ENCODE measurements around the gene MPZL2. TPM values are rescaled to one million over a fixed set of nuclear protein-coding genes. Genes with fewer than 3 reads are reported as not detected.

The MPZL2 gene
- total RNA-seq, 1 experiment from 2014 or later, result 13.6 TPM

GRCh38 chr11:118219732-118220131 lies 44.4 kb downstream of the MPZL2 start:
- no peak for DNase-seq (ENCODE audit: low read depth)

GRCh38 chr11:118219244-118219643 lies 44.9 kb downstream of the MPZL2 start:
- DNase-seq (ENCODE audit: low read depth), result no peak

- no peak for DNase-seq (ENCODE audit: low read depth)
Observed at GRCh38 chr11:118217575-118217974, 46.5 kb downstream of the MPZL2 start.

- DNase-seq (ENCODE audit: low read depth), result peak; percentile 30
Observed at GRCh38 chr11:118216621-118217481, 47.2 kb downstream of the MPZL2 start.

GRCh38 chr11:118215765-118216164 lies 48.3 kb downstream of the MPZL2 start:
- DNase-seq (ENCODE audit: low read depth), result no peak

GRCh38 chr11:118215262-118215661 lies 48.8 kb downstream of the MPZL2 start:
- DNase-seq (ENCODE audit: low read depth), result no peak

- no peak for DNase-seq (ENCODE audit: low read depth)
Observed at GRCh38 chr11:118214210-118214914, 49.7 kb downstream of the MPZL2 start.

GRCh38 chr11:118213781-118214180 lies 50.3 kb downstream of the MPZL2 start:
- no peak for DNase-seq (ENCODE audit: low read depth)

GRCh38 chr11:118213201-118213600 lies 50.9 kb downstream of the MPZL2 start:
- DNase-seq (ENCODE audit: low read depth), result no peak

GRCh38 chr11:118212781-118213191 lies 51.3 kb downstream of the MPZL2 start:
- no peak for DNase-seq (ENCODE audit: low read depth)

GRCh38 chr11:118212131-118212725 lies 51.9 kb downstream of the MPZL2 start:
- DNase-seq (ENCODE audit: low read depth), result no peak

GRCh38 chr11:118211006-118211405 lies 53.1 kb downstream of the MPZL2 start:
- peak; percentile 52 for DNase-seq (ENCODE audit: low read depth)

- no peak for DNase-seq (ENCODE audit: low read depth)
Observed at GRCh38 chr11:118210323-118210722, 53.8 kb downstream of the MPZL2 start.

- DNase-seq (ENCODE audit: low read depth), result no peak
Observed at GRCh38 chr11:118209033-118209432, 55.1 kb downstream of the MPZL2 start.

- no peak for DNase-seq (ENCODE audit: low read depth)
Observed at GRCh38 chr11:118207079-118207478, 57.0 kb downstream of the MPZL2 start.

- no peak for DNase-seq (ENCODE audit: low read depth)
Observed at GRCh38 chr11:118206391-118207031, 57.6 kb downstream of the MPZL2 start.

GRCh38 chr11:118205606-118206378 lies 58.3 kb downstream of the MPZL2 start:
- DNase-seq (ENCODE audit: low read depth), result no peak
